HepG2 (cell line): ENCODE data around the gene CTCF.

ENCODE experiments used
- GATAD2A ChIP-seq: IDR thresholded peaks from 2 replicates; pipeline ENCODE4 v1.6.1; 2016
- KDM5A ChIP-seq: fragments of 200-600 bp; sonication (generic); IDR thresholded peaks from 2 replicates; pipeline ENCODE4 v1.7.0; 2018; ENCODE audit warnings: antibody characterized with exemption, mild to moderate bottlenecking, low read length, borderline replicate concordance
- MAFG ChIP-seq: sonication (generic); formaldehyde crosslinking; IDR thresholded peaks from 2 replicates; pipeline ENCODE4 v1.5.1; 2020; ENCODE audit warnings: mild to moderate bottlenecking, missing genetic modification reagents
- REPIN1 ChIP-seq: sonication (generic); formaldehyde crosslinking; IDR thresholded peaks from 2 replicates; pipeline ENCODE4 v1.8.0; 2022; ENCODE audit warnings: missing genetic modification reagents, low read depth, mild to moderate bottlenecking, borderline replicate concordance
- REST ChIP-seq, 2 experiments: IDR thresholded peaks; 2 replicates each; pipeline ENCODE4 v1.6.1; 2011 to 2012; ENCODE audit warnings: low read length in 2 of 2, borderline replicate concordance in 1 of 2, low read depth in 1 of 2, mild to moderate bottlenecking in 1 of 2, moderate library complexity in 1 of 2
- TEF ChIP-seq: sonication (generic); formaldehyde crosslinking; IDR thresholded peaks from 2 replicates; pipeline ENCODE4 v1.5.0; 2020; ENCODE audit warnings: missing genetic modification reagents

GRCh38 chr16:67648088-67648763 is 85.9 kb downstream of the CTCF start:
- TF ChIP-seq REST (IDR thresholded peaks at IDR 0.05; ENCODE audit: borderline replicate concordance in 1 of 2, low read depth in 1 of 2, low read length in 2 of 2) (no peak), KDM5A (no peak), GATAD2A (no peak), REPIN1 (no peak), TEF (CRISPR knock-in tag) (no peak), MAFG (CRISPR knock-in tag) (no peak)
